Measurements from ENCODE around the gene NPAS3. TPM values are rescaled to one million over a fixed set of nuclear protein-coding genes. Genes with fewer than 3 reads are reported as not detected.

NPAS3 gene
- total RNA-seq, 1 experiment from 2014 or later: 0.36 TPM

GRCh38 chr14:33359288-33359881, 420.7 kb downstream of the NPAS3 start:
- TF ChIP-seq EZH2 (IDR thresholded peaks at IDR 0.05; ENCODE audit: low read length, unreplicated experiment) (no peak), EZH2phosphoT487 (IDR thresholded peaks at IDR 0.05; ENCODE audit: borderline replicate concordance, low read length) (no peak), CTCF (conservative IDR thresholded peaks at IDR 0.05; ENCODE audit: low read depth, low read length) (no peak)
- no peak overlapping the region for H2AFZ ChIP-seq (ENCODE audit: low read length)
- H3K9me2 ChIP-seq (replicated peaks; ENCODE audit: low read length): no peaks in the 10 kb centered on the region
- no peak for DNase-seq
- H3K36me3 ChIP-seq (ENCODE audit: low read depth, low read length): no peaks in the 10 kb centered on the region
- no peak overlapping the region for H3K4me2 ChIP-seq (ENCODE audit: low read length)
- no peak for ATAC-seq
- POLR2A ChIA-PET (ENCODE audit: unreplicated experiment): interaction anchor here (0.6 kb wide), 1 partner anchor 58 kb away, joined by 3 read pairs; no protein-coding TSS in a partner anchor
- intact Hi-C loops (cut with micrococcal nuclease): no loop called here
- H3K9ac ChIP-seq (ENCODE audit: low read length): no peak overlapping the region
- H4K20me1 ChIP-seq (ENCODE audit: low read length): no peaks in the 10 kb centered on the region
- H3K4me1 ChIP-seq (ENCODE audit: insufficient read depth, low read length): no peaks in the 10 kb centered on the region
- H3K27me3 ChIP-seq (ENCODE audit: low read length): 0 out of 2 replicates have a peak, but pooled peaks cover 7% of the 10 kb centered on the region
- H3K79me2 ChIP-seq (ENCODE audit: low read length): no peaks in the 10 kb centered on the region
- no peaks in the 10 kb centered on the region for H3K9me3 ChIP-seq (ENCODE audit: low read length)
- H3K4me3 ChIP-seq (ENCODE audit: low read length): no peak overlapping the region
- no peaks in the 10 kb centered on the region for H3F3A ChIP-seq (ENCODE audit: low read length, unreplicated experiment)
- CTCF ChIA-PET: no interaction called here
- BruUV-seq (replicated peaks): no TSS peak
- H3K27ac ChIP-seq (ENCODE audit: low read length): no peak overlapping the region

- no peaks in the 10 kb centered on the region for H3K79me2 ChIP-seq (ENCODE audit: low read length)
- H3K27me3 ChIP-seq (ENCODE audit: low read length): 0 out of 2 replicates have a peak, but pooled peaks cover 4% of the 10 kb centered on the region
- intact Hi-C loops (cut with micrococcal nuclease): no loop called here
- H3K9me3 ChIP-seq (ENCODE audit: low read length): no peaks in the 10 kb centered on the region
- H3K9ac ChIP-seq (ENCODE audit: low read length): no peak overlapping the region
- DNase-seq (no peak), ATAC-seq (no peak)
- CTCF ChIA-PET: no interaction called here
- no peaks in the 10 kb centered on the region for H3K9me2 ChIP-seq (replicated peaks; ENCODE audit: low read length)
- no peak overlapping the region for H3K4me2 ChIP-seq (ENCODE audit: low read length)
- H3K36me3 ChIP-seq (ENCODE audit: low read depth, low read length): no peaks in the 10 kb centered on the region
- H3F3A ChIP-seq (ENCODE audit: low read length, unreplicated experiment): no peaks in the 10 kb centered on the region
- H3K4me1 ChIP-seq (ENCODE audit: insufficient read depth, low read length): no peaks in the 10 kb centered on the region
- TF ChIP-seq EZH2phosphoT487 (IDR thresholded peaks at IDR 0.05; ENCODE audit: borderline replicate concordance, low read length) (no peak), CTCF (conservative IDR thresholded peaks at IDR 0.05; ENCODE audit: low read depth, low read length) (no peak)
- BruUV-seq (replicated peaks): no TSS peak
- no peak overlapping the region for H2AFZ ChIP-seq (ENCODE audit: low read length)
- H3K4me3 ChIP-seq (ENCODE audit: low read length): no peak overlapping the region
- POLR2A ChIA-PET (ENCODE audit: unreplicated experiment): no interaction called here
- no peaks in the 10 kb centered on the region for H4K20me1 ChIP-seq (ENCODE audit: low read length)
- no peak overlapping the region for H3K27ac ChIP-seq (ENCODE audit: low read length)
These were observed 424.3 kb downstream of the NPAS3 start for GRCh38 chr14:33362934-33363333.

- intact Hi-C loops (cut with micrococcal nuclease): no loop called here
- BruUV-seq (replicated peaks): no TSS peak
These were observed 425.0 kb downstream of the NPAS3 start for GRCh38 chr14:33363682-33364081.

More at GRCh38 chr14:33363682-33364081, 425.0 kb downstream of the NPAS3 start:
- Histone ChIP-seq H3K27me3 (ENCODE audit: low read length) (0 out of 2 replicates have a peak, but pooled peaks cover 4% of the 10 kb centered on the region), H3K4me2 (ENCODE audit: low read length) (no peak overlapping the region), H3K36me3 (ENCODE audit: low read depth, low read length) (no peaks in the 10 kb centered on the region), H3K4me1 (ENCODE audit: insufficient read depth, low read length) (no peaks in the 10 kb centered on the region), H3K79me2 (ENCODE audit: low read length) (no peaks in the 10 kb centered on the region), H3K27ac (ENCODE audit: low read length) (no peak overlapping the region), H4K20me1 (ENCODE audit: low read length) (no peaks in the 10 kb centered on the region), H2AFZ (ENCODE audit: low read length) (no peak overlapping the region), H3K9me3 (ENCODE audit: low read length) (no peaks in the 10 kb centered on the region), H3K9me2 (replicated peaks; ENCODE audit: low read length) (no peaks in the 10 kb centered on the region), H3K4me3 (ENCODE audit: low read length) (no peak overlapping the region), H3K9ac (ENCODE audit: low read length) (no peak overlapping the region), H3F3A (ENCODE audit: low read length, unreplicated experiment) (no peaks in the 10 kb centered on the region)
- POLR2A ChIA-PET (ENCODE audit: unreplicated experiment): no interaction called here
- TF ChIP-seq CTCF (conservative IDR thresholded peaks at IDR 0.05; ENCODE audit: low read depth, low read length): no peak
- TF ChIP-seq EZH2phosphoT487 (IDR thresholded peaks at IDR 0.05; ENCODE audit: borderline replicate concordance, low read length): no peak
- TF ChIP-seq EZH2 (IDR thresholded peaks at IDR 0.05; ENCODE audit: low read length, unreplicated experiment): no peak
- CTCF ChIA-PET: no interaction called here
- DNase-seq (no peak), ATAC-seq (no peak)

Data from PC-3 (cell line).